Measurements from ENCODE around the gene ACAN.

- TF ChIP-seq EZH2phosphoT487 (IDR thresholded peaks at IDR 0.05; ENCODE audit: borderline replicate concordance, low read depth) (no peak), NFIC (IDR thresholded peaks at IDR 0.05; ENCODE audit: borderline replicate concordance) (no peak), FOXM1 (IDR thresholded peaks at IDR 0.05; ENCODE audit: low read depth) (no peak), CTCF (IDR thresholded peaks at IDR 0.05) (no peak), SIN3A (IDR thresholded peaks at IDR 0.05; ENCODE audit: borderline replicate concordance, low read depth, low read length) (no peak), MAX (IDR thresholded peaks at IDR 0.05; ENCODE audit: low read depth) (no peak), TAF1 (IDR thresholded peaks at IDR 0.05; ENCODE audit: borderline replicate concordance, low read depth, low read length) (no peak), EP300 (IDR thresholded peaks at IDR 0.05; ENCODE audit: borderline replicate concordance in 1 of 2, low read depth in 1 of 2, low read length in 1 of 2) (no peak), FOSL2 (IDR thresholded peaks at IDR 0.05; ENCODE audit: borderline replicate concordance, low read depth) (no peak), GABPA (IDR thresholded peaks at IDR 0.05; ENCODE audit: low read depth) (no peak)
Measured at GRCh38 chr15:88799341-88799740, 3.9 kb upstream of the ACAN start.

Data from SK-N-SH (cell line).